GM18907 (cell line): ENCODE measurements around the gene SULT1A3.
"Not testable (repeated sequence)": the region's sequence is repeated elsewhere in the genome, so short reads cannot be mapped to it uniquely, and the experiment has no call there.

ENCODE experiments used
- ATAC-seq: cut with Tn5 transposase; IDR thresholded peaks from one replicate; pipeline ENCODE4 v1.9.1; 2021; ENCODE audit warnings: mild to moderate bottlenecking, moderate library complexity; ENCODE audit not compliant: unreplicated experiment

The SULT1A3 gene

DNA sequence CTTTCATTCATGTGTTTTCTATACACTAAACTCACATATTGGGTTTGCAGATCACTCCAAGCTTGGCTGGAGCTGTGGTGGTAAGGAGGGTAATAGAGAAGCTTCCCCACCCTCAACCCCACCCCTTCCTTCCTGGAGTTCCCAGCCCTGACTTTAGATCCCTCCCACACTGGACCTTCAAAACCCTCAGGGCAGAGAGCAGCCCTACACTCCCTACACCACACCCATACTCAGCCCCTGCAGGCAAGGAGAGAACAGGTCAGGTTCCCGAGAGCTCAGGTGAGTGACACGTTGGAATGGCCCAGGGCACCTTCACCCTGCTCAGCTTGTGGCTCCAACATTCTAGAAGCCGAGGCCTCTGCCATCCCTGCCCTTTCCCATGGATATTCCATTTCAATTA, at the start of gene SULT1A3:
Gene SULT1A3 (plus strand): TSS at position 207 of the 400 bp plus-strand sequence. CDS start 1,474 bp downstream, outside the sequence.
- ATAC-seq: not testable (repeated sequence)

DNA sequence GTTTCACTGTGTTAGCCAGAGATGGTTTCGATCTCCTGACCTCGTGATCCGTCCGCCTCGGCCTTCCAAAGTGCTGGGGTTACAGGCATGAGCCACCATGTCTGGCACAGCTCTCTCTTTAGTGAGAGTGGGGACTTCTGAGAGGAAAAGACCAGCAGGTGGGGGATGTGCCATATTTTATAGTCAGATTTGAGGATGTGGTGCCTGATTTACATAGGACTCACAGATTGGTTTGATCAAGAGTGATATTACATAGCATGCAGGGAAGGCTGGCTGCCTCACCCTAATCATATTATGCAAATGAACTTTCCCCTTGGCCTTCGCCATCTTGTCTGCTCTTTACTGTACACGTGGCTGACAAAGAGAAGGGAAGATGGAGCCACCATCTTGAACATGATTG, 48.0 kb upstream of the SULT1A3 start:
- no peak for ATAC-seq

DNA sequence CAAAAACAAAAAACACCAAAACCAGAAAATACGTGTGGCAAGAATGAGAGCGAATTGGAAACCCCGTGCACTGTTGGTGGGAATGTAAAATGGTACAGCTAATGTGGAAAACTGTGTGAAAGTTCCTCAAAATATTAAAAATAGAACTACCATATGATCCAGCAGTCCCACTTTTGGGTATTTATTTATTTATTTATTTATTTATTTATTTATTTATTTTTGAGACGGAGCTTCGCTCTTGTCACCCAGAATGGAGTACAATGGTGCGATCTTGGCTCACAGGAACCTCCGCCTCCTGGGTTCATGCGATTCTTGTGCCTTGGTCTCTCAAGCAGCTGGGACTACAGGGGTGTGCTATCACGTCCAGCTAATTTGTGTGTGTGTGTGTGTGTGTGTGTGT, 46.5 kb upstream of the SULT1A3 start:
- ATAC-seq: no peak

GRCh38 chr16:30155188-30155587, 43.9 kb upstream of the SULT1A3 start:
- no peak for ATAC-seq

- ATAC-seq: no peak
Measured at GRCh38 chr16:30157214-30157613, 41.8 kb upstream of the SULT1A3 start.

- no peak for ATAC-seq
Measured at GRCh38 chr16:30163538-30163937, 35.5 kb upstream of the SULT1A3 start.

DNA sequence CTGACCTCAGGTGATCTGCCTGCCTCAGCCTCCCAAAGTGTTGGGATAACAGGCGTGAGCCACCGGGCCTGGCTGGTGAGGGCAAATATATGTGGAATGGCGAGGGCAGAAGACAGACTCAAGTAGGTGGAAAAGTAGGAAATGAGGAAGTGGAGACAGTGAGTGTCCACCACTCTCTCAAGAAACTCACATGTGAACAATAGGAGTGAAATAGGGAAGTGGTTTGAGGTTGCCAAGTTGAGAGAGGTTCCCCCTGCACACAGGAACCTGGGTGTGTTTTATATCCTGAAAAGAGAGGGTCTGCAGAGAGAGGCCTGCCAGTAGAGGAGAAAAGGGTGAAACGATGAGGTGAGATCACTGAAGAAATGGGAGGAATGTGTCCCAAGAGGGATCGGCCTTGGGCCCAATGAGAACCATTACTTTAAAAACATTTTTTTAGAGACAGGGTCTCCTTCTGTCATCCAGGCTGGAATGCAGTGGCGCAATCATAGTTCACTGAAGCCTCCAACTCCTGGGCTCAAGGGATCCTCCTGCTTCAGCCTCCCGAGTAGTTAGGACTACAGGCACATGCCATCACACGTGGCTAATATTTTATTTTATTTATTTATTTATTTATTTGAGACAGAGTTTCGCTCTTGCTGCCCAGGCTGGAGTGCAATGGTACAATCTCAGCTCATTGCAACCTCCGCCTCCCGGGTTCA, 32.7 kb upstream of the SULT1A3 start:
- ATAC-seq: peak; percentile 64

DNA sequence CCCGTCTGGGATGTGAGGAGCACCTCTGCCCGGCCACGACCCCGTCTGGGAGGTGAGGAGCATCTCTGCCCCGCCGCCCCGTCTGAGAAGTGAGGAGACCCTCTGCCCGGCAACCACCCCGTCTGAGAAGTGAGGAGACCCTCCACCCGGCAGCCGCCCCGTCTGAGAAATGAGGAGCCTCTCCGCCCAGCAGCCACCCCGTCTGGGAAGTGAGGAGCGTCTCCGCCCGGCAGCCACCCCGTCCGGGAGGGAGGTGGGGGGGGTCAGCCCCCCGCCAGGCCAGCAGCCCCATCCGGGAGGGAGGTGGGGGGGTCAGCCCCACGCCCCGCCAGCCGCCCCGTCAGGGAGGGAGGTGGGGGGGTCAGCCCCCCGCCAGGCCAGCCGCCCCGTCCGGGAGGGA, 30.3 kb upstream of the SULT1A3 start:
- ATAC-seq: not testable (repeated sequence)

- not testable (repeated sequence) for ATAC-seq
Measured at GRCh38 chr16:30169416-30169815, 29.6 kb upstream of the SULT1A3 start.

- ATAC-seq: not testable (repeated sequence)
Measured at GRCh38 chr16:30170145-30170544, 28.9 kb upstream of the SULT1A3 start.

GRCh38 chr16:30173054-30173453, 26.0 kb upstream of the SULT1A3 start:
- no peak for ATAC-seq

- not testable (repeated sequence) for ATAC-seq
Measured at GRCh38 chr16:30176876-30177275, 22.2 kb upstream of the SULT1A3 start.

- no peak for ATAC-seq
Measured at GRCh38 chr16:30179195-30179594, 19.9 kb upstream of the SULT1A3 start.

- ATAC-seq: no peak
Measured at GRCh38 chr16:30179931-30180330, 19.1 kb upstream of the SULT1A3 start.

DNA sequence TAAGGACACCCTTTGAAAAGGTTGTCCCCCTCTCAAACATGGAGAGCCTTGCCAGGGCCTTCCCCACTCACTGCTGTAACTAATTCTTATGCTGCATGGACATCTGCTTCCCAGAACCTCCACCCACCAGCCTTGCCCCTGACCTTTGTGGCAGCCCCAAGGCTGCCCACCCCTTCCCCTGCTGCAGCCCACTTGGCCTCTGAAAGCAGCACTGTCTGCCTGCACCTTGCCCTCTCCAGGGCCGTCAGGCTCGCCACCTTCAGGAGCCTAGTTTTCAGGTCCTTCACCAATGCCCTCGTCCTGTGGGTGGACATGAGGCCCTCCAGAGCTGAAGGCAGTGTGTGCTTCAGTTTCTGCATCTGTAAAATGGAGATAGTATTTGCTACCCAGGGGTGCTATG, 18.3 kb upstream of the SULT1A3 start:
- no peak for ATAC-seq

- peak; percentile 49 for ATAC-seq
Measured at GRCh38 chr16:30183233-30184095, 15.6 kb upstream of the SULT1A3 start, which contains the start of gene CORO1A. CORO1A (plus strand) TSS chr16:30183602; CDS start chr16:30185210, 1,608 bp downstream.

DNA sequence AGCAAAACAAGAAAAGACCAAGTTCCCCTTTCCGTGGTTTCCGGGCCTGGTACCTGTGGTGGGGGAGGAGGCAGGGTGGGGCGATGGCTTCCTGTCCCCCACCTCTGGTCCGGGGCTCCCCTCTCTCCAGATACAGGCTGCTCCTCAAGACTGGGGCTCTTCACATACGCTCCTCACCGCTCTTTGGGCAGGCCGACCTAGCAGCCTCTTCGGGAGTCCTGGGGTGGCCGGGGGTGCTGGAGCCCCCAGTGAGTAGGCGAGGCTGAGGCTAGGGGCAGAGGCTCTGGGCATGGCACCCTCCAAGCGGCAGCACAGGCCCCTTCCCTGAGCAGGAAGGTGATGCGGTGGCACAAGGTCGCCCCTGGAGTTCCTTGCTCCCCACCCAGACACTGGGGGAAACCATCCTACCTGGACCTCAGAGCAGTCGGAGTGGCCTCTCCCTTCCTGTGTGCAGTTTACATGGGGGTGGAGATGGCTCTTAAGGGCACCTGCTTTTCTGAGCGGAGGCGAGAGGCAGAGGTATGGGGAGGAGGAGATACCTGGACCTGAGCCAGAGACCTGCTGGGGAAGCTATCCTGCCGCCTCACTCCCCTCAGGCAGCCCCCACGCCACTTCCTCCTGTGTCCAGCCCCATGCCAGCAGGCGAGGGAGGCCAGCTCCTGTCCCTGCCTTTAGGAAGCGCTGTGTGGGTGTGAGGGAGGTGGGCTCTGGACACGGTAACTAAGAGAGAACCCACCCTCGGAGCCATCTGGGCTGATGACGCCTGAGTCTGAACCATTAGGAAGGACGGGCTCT, 14.8 kb upstream of the SULT1A3 start:
- peak; percentile 43 for ATAC-seq

- ATAC-seq: peak; percentile 1
Measured at GRCh38 chr16:30184891-30185682, 14.0 kb upstream of the SULT1A3 start.

DNA sequence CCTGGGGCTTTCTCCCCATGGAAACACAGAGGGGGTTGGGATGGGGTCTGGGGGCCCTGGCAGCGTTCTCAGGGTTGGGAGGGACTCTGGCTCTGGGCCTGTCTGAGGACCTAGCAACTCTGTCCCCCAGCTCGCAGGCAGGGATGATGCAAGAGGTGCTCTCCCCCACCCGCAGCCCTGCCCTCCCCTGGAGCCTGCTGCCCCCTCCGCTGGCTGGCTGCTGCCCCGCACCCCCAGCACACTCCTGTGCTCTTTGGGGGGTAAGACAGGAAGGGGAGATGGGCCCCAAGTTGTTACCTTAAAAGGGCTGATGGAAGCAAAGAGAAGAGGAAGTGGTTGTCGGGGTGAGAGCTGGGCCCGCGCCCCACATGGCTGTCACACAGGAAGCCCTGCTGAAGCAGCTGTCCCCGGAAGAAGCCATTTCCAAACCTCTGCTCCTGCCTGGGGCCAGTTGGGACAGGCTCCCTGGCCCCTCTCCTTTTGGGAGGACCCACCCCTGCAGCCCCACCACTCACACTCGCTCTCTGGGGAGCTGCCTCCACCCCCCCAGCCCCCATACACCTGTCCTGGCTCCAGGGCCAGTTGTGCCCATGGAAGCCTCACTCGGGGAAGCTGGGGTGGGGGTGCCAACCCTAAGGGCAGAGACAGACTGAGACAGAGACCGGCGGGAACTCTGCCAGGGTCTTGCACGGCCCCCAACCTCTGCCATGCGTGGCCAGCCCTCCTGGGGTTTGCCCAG, 13.2 kb upstream of the SULT1A3 start:
- peak; percentile 38 for ATAC-seq

- no peak for ATAC-seq
Measured at GRCh38 chr16:30186444-30186781, 12.6 kb upstream of the SULT1A3 start.
